NCI-H524 treated with DMSO at 0.1 percent for 48 hours (cell line): ENCODE data around the gene SYT12.

Source experiments
- DNase-seq: peaks from one replicate; lab custom pipeline; 2025; lab: John Stamatoyannopoulos, UW

SYT12 gene

DNA sequence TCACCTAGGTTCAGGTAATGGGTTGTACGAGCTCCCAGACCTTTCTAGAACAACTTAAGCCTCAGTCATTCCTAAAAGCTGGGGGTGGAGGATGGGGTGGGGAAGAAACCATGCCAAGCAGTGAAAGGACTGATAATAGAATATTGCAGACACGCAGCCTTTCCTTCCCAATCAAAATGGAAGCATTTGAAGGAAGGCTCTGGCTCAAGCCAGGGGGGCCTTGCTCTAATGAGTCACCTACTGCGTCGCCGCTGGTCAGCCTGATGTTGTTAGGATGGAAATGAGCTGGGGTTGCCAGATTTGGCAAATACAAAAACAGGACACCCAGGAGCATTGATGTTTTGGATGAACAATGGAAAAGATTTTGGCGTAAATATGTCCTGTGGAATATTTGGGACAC is 6.2 kb downstream of the SYT12 start:
- DNase-seq = no peak

DNA sequence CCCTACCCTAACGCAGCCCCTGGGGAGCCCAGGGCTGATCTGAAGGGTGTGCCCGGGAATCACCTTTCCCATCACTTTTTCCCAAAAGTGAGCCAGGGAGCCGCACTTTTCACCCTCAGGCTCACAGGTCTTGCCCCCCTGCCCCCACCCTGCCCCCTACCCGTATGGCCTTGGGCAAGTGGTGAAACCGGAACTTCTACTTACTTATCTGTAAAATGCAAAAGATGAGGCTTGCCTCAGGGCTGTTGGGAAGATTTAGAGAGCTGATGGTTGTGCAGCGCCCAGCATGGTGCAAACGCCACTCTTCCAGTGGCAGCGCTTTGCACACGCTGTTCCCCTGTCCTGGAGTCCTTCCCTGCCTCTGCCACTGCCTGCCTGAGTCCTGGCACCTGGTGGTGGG is 8.0 kb downstream of the SYT12 start:
- DNase-seq = no peak

DNA sequence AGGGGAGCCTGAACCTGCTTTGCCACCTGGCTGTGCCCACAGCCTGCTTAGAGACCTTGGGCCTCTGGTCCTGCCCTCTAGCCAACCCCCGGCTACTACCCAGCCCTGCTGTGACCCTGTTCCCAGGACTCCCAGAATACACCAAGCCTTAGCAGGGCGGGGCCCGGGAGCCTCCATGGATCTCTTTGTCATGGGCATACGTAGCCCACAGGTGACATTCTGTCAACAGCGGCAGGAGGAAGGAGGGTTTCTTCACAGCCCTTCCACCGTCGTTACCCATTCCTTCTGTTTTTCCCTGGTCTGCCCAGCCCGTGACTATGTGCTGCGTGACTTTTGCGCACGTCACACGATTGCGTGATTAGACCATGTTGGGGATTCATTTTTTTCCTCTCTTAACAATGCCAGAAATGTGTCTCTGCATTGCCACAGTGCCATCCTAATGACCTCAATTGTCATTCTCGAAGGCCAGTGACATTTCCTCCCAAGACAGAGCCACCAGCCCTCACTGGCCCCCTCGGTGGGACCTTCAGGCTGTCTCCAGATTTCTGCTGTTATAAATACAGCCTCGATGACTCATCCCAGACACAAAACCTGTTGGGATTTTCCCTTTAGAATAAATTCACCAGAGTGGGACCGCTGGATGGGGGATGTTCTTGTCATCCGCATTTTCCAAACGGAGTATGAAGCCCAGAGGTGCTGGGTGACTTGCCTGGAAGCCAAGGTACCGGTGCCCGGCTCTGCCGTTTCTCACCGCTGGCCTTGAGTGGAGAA is 9.0 kb downstream of the SYT12 start:
- no peak for DNase-seq

DNA sequence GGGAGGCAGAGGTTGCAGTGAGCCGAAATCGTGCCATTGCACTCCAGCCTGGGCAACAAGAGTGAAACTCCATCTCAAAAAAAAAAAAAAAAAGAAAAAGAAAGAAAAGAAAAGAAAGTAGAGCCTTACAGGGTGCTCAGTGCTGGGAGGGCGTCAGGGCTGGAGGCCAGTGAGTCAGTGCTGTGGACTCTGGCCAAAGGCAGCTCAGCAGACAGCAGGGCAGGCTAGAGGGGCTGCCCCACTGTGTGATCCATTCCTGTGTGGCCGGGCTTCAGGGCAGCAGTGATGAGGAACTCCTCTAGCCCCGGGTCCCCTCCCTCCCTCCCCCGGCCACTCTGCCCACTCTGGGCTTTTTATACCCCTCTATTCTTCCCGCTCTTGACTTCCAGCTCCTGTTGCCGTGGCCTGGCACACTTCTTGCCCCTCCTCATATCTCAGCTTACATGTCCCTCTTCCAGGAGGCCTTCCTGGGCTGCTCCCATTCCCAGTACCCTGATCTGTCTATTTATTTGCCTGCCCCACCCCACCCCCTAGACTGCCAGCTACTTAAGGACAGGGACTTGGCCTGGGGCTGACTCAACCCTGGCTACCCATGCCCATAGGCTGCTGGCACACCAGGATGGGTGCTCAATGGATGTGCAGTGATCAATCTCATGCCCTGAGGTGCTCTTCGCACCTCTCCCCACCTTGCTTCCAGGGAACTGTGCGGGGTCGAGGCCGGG is 10.1 kb downstream of the SYT12 start:
- DNase-seq = no peak

DNA sequence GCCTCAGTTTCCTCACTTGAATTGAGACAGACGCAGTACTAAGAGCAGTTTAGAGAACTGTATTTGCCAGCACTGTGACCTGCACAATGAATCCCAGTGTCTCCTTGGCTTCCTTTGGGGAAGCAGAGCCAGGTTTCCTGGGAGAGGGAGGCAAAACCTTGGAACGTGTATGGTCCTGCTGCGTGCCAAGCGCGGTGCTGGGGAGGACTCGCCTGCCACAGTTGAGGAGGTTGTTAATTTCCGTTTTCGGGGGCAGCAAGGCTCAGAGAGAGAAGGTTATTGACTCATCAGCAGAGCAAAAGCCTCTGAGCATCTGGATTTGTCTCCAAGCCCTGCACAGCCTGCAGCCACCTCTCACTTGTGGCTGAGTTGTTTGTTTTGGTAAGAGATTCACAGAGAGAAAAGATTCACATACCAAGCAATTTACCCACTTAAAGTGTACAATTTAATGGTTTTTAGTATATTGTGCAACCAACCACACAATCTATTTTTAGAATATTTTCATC is 10.8 kb downstream of the SYT12 start:
- no peak for DNase-seq

DNA sequence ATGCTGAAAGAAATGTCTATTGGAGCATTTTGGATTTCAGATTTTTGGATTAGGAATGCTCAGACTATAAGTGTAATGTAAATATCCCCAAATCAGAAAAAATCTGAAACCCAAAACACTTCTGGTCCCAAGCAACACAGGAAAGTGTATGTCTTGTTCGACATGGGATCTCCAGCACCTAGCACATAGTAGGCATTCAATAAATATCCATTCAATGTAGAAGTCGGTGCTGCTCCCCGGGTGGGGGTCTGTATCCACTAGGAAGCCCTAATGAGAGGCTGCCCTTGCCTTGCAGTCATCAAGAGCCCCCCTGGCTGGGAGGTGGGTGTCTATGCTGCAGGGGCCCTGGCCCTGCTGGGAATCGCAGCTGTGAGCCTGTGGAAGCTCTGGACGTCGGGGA is 11.4 kb downstream of the SYT12 start:
- no peak for DNase-seq

DNA sequence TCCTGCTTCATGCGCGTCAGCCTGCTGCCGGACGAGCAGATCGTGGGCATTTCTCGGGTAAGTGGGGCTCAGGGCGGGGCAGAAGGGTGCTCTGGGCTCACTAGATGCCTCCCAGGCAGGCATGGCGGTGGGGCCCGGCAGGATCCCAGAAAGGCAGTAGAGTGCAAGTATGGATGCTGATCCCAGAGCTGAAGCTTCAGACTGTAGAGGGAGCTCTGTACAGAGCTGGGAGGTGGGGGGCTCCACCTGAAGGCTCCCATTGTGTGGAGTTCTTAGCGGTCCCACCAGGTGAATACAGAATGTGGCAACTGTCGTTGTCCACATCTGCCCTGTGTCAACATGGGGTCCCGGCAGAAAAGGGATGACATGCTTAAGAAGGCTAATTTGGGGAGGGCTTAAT is 17.2 kb downstream of the SYT12 start:
- DNase-seq = no peak

DNA sequence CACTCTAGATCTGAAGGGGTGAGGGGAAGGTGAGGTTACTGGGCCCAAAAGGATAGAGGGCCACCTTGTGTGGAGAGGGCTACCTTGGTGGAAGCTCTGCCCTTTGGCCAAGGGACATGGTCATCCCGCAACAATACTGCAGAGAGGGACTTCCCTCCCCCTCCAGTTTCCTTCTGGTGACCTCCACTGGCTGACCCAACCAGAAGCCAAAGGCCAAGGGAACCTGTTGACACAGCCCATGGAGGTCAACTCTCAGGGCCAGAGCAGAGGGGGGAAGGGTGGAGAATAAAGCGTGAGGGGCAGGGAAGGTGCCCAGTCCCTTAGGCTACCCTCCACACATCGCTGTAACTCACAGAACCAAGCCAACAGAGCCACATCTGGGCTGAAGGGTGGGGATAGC is 18.7 kb downstream of the SYT12 start:
- no peak for DNase-seq

DNA sequence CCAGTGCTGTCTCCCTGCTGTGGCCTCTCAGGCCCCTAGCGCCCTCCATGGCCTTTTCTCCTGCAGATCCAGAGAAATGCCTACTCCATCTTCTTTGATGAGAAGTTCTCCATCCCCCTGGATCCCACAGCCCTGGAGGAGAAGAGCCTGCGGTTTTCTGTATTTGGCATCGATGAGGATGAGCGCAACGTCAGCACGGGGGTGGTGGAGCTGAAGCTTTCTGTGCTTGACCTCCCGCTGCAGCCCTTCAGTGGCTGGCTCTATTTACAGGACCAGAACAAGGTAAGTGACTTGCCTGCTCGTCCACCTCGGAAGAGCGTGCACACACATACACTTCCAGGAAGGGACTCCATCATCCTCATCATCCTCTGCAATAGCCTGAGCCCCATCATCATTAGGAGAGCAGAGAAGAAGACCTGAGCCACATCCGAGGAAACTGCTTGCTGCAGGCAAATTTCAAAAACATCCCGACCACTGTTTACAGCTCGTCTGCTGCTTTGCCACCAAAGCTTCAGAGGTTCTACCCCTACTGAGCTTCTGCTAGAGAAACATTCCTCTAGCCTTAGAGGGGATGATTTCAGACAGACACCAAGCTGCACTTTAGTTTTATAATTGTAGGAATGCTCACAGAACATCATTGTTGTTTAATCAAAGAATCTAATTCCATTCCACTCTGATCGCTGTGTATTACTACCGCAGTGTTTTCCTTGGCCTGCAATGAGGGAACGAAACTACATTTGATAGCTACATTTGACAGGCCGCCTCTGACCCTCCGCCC is 20.8 kb downstream of the SYT12 start:
- DNase-seq = no peak

DNA sequence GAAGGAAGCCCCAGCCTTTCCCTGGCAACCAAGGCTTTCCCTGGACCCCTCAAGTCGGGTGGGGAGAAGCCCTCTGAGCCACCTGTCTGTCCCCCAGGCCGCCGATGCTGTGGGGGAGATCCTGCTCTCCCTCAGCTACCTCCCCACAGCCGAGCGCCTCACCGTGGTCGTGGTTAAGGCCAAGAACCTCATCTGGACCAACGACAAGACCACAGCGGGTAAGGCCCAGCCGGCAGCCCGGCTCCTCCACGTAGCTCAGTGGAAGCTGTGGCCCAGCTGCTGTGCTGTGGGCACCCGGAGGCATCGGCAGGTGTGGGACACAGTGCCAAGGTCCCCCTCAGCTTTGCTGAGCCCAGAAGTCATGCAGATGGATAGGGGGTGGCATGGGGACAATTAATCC is 21.6 kb downstream of the SYT12 start:
- no peak for DNase-seq

DNA sequence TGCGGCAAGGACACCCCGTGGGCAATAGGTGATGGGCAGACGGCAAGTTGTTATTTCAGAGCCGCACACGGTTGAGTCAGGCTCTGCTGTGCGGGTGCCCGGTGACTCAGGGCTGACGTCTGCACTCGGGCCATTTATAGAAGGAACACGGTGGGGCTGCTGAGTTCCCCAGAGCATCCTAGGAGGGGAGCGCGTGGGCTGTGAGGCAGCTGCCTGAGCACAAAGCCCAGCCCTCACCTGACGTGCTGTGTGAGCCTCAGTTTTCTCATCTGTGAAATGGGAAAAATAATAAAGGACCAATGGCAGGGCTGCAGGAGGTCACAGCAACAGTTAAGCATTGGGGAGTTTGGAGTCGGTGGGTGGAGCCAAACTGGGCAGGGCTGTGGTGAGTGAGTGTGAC is 22.4 kb downstream of the SYT12 start:
- DNase-seq = no peak

DNA sequence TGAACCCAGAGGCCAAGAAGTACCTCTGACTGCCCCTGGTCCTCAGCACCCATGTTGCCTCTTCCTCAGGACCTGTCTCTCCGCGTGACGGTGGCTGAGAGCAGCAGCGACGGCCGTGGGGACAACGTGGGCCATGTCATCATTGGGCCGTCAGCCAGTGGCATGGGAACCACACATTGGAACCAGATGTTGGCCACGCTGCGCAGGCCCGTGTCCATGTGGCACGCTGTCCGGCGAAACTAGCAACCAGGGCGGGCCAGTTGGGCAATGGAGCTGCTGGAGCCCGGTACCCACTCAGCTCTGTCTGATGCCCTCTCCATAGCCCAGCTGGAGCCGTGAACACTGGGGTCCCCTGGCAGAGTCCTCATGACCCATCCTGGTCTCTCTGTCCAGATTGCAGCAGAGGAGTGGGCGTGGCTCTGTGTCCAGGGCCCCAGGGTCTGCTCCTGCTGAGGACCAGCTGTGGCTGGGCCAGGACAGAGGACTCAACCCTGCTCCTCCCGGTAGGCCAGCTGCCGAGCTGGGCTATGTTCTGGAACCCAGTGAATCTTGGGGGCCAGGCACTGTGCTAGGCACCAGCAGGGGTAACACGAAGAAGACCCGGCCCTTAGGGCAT is 25.7 kb downstream of the SYT12 start:
- DNase-seq = no peak

DNA sequence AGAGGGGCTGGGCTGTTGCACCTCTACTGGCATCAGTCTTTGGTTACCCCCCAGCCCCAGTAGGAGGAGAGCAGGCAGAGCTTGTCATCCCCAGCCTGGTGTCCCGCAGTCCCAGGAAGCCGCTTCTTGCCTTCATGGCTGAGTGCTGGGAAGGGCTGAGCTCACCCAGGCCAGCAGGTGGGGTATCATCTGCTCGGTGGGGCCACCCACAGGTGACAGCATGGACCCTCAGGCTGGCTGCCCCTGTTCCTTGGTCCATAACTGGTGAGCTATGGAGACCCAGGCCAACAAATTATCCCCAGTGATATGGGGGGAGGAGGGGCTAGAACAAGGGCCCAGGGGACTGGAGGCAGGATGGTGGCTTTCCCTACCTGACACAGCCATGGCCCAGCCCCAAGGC is 27.2 kb downstream of the SYT12 start:
- no peak for DNase-seq

DNA sequence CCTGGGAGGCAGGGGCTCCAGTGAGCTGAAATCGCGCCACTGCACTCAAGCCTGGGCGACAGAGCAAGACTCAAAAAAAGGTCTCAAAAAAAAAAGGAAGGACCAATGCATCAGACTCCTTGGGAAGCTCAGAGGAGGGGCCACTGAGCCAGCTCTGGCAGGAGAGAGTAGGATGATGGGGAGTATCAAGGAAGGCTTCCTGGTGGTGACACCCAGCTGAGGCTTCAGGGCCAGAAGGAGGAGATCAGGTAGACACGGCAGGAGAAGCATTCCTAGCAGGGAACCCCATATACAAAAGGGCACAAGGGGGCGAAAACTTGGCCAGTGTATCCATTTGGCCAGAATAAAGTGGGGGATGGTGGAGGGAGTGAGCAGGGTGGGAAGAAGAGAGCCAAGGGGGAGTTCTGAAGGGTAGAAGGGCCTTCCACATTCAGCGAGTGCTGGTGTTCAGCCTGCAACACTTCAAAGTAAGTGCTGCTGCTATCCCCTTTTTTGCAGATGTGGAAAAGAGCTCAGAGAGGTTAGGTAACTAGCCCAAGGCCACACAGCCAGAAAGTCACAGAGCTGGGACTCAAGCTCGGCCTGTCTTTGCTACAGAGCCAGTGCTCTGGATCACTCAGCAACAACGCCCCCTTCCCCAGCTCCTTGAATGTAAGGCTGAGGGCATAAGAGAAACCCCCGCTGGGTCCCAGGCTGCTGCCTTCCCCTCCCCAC is 28.4 kb downstream of the SYT12 start:
- DNase-seq = no peak

DNA sequence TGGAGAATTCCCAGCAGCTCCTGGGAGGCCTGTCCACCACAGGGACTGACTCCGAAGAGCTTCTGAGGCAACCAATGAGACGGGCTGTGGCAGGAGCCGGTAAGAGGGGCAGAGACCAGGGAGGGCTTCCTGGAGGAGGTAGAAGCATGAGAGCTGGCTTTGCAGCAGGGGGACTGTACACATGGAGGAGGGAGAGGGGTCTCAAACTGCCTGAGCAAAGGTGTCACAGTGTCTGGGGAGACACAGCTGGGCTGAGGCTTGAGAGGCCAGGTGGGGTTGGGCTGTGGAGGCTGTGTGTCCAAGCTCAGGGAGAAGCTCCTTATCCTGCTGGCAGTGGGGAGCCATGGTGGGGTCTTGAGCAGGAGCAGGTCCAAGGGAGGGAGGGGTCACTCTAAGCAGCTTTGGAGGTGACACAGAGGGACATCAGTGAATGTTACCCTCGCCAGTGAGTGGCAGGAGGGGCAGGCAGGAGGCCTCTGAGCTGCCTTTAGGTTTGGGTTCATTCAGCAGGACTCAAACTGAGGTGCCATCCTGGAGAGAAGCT is 29.1 kb downstream of the SYT12 start:
- no peak for DNase-seq

DNA sequence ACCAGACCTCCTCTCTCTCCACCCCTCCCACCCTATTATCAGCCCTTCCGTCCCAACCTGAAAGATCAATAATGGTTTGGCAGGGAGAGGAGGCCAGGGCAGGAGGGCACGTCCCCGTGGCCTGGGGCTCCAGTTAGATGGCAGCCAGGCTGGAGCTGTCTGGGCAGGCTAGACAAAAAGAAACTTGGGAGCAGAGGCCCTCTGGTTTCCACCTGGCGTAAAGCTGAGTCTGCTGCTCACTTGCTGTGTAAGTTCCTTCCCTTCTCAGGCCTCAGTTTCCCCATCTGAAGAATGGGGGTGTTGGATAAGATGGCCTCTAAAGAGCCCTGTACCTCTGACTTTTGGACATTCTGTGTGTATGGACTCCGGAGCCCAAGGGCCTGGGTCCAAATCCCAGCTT is 30.0 kb downstream of the SYT12 start:
- no peak for DNase-seq

DNA sequence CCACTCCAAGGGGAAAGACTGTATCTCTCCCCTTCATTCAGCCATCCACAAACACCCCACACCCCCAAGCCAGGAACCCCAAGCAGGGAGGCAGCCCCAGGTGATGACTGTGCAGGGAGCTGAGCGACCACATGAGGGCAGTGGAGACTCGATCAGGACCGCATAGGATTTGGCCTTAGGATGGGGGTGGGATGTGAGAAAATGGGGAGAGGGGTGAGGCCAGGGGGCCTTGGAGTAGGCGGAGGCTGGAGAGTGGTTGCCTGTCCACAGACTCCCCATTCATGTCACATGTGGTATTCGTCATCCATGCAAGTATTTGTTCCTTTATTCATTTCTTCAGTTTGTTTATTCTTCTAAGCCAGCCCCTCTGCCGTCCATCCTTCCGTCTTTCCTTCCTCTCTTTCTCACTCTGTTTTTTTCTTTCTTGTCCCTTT is 31.0 kb downstream of the SYT12 start:
- no peak for DNase-seq

DNA sequence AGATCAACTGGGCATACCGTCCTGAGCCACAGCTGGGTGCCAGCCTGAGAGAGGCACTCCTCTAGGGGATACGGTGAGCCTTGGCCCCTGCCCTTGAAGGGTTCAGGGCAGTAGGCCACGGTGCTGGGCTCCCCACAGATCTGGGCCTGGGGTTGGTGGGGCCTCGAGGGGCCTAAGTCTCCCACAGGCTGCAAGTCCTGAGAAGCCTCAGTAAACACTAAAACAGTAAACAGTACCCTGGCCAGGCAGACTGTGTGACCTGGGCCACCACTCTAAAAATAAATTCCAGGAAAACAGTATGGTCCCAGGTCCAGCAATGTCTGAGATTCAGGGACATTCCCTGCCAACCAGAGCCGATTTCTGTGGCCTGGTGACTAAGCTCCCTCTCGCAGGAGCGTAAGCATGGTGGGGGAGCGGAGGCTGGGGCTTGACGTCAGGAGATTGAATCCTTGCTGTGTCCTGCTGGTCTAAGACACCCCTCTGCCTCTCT is 31.5 kb downstream of the SYT12 start:
- DNase-seq = no peak

DNA sequence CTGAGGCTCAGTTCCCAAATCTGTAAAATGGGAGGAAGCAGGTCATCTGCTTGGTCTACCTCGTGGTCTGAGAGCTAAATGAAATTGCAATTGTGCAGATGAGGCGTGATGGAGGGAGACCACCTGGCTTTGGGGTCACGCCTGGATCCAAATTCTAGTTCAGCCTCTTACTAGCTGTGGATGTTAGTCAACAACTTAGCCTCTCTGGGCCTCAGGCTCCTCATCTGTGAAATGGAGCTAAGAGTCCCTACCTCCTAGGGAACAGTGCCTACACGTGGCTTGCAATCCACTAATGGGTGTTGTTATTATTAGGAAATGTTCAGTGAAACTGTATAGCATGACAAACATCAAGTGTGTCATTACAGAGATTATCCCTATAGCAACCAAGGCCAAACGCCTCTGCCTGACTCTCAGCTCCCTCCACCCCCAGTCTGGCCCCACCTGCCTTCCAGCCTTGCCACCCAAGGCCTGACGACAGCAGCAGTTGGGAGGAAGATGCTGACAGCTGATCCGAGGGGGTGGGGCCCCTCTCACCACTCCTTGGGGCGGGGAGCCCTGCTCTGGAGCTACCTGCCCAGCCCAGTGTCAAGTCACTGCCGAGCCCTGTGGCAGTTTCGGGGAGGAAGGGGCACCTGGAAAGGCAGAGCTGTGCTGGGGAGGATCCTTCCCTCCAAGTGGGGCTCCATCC is 32.0 kb downstream of the SYT12 start:
- peak; percentile 90 for DNase-seq

DNA sequence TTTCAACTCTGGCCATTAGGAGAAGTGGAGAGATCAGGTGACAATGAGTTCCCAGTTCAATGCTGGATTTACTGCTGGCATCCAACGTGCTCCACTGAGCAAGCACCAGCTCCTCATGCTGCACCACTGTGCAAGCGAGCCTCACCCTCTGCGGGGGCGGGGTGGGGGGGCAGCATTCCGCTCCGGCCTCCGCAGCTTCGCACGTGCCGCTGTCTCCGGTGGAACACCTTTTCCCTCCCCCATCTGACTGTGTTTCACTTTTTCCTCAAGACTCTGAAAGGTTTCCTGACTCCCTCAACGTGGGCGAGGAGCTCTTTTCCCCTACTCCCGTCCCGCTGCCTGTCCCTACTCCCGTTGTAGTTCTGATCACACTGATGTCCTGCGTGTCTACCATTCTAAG is 32.9 kb downstream of the SYT12 start:
- DNase-seq = no peak
